Smooth muscle cell of trachea (primary cell): Measurements from ENCODE around the gene FNDC3B. TPM values are rescaled to one million over a fixed set of nuclear protein-coding genes. Genes with fewer than 3 reads are reported as not detected.

Source experiments
- total RNA-seq: library from RNA; depleted of rRNA; stranded (reverse); fragments of >200 nt; gene quantifications from 2 replicates; pipeline ENCODE4 v1.2.1, GENCODE V29; 2014

FNDC3B gene
- total RNA-seq = 83.2 and 85.7 TPM in 2 replicates

DNA sequence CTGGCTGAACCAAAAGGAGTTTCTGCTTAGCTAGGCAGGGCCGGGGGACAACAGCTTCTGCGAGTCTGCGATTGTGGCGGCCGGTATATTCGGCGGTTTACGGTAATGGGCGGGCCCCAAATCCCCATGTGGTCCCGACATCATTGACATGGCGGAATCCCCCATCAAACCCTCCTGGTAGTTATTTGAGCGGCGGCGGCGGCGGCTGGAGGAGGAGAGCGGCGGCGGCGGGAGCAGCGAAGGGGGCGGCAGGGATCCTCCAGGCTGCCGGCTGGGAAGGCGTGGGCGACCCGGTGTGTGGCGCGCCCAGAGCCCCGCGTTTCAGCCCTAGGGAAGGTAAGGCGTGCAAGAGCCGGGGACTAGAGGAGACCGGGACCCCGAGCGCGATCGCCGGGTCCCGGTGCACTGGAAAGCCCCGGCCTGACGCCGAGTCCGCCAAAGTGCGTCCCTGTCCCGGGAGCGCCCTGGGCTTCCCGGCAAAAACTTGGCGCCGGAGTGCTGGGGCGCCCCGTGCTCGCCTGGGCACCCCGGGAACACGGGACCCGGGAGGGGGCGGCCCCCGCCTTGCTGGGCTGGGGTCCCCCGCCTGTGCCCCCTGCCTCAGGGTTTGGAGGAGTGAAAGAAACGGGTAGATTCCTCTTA is at the start of gene FNDC3B:
Gene FNDC3B, plus strand, starts transcription at position 143 of the 642 bp plus-strand sequence. CDS start 72,902 bp downstream, outside the sequence.

DNA sequence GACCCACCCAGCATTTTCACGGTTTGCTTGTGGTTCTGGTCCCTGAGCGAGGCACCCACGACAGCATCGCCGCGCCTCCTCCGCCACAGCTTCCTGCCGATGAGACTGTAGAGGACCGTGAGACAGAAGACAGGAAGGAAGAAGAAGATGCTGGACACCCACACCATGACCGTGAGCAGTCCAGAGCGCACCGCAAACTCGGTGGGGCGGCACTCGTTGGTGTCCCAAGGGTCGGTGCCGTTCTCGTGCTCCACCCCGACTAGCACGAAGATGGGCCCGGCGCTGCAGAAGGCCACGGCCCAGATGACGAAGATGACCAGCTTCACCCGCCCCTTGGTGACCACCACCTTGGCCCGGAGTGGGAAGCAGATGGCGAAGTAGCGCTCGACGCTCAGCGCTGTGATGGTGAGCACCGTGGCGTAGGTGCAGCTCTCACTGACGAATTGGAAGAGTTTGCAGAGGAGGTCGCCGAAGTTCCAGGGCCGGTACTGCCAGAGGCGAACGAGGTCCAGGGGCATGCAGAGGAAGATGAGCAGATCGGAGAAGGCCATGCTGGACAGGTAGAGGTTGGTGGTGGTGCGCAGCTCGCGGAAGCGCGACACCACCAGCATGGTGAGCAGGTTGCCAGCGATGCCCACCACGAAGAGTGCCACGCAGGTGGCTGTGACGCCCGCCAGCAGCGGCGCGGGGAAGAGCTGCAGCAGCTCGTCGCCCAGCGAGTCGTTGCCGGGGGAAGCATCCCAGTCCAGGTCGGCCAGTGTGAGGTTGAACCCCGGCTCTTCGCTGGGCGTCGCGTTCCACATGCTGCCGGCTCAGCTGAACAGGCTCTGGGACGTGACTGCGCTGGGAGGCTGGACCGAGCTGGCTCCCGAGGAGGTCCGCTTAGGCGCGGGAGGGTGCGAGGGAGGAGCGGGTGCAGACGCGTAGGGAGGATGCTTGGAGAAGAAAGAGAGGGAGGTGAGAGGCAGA is 408.5 kb downstream of the FNDC3B start, which contains the start of gene GHSR:
Gene GHSR, minus strand, starts transcription at position 846 of the 969 bp plus-strand sequence. Its CDS starts 43 bp downstream, at position 803.

Other genes starting within 250 kb of the FNDC3B start
- gene PLD1, start 229.1 kb upstream of the FNDC3B start, total RNA-seq = 17.6 and 24.1 TPM in 2 replicates
- not detected in 2 replicates for gene TMEM212, start 196.2 kb upstream of the FNDC3B start, total RNA-seq